K562 (cell line): ENCODE data around the gene PRPF8. TPM values are rescaled to one million over a fixed set of nuclear protein-coding genes. Genes with fewer than 3 reads are reported as not detected.
A peak's percentile ranks its signal among the peaks of the same experiment; 100 is the strongest.

Source experiments
- ARID1B ChIP-seq: fragments of 450-650 bp; IDR thresholded peaks from 2 replicates; pipeline ENCODE4 v1.6.1; 2016; ENCODE audit warnings: antibody characterized with exemption, mild to moderate bottlenecking, inconsistent platforms
- BRCA1 ChIP-seq, 2 experiments: fragments of 450-650 bp in 1 of 2; sonication (generic) in 1 of 2; formaldehyde crosslinking in 1 of 2; IDR thresholded peaks; 2 replicates each; pipeline versions ENCODE4 v1.5.0 to v1.6.1; 2017 to 2020; ENCODE audit warnings: mild to moderate bottlenecking in 1 of 2, missing genetic modification reagents in 1 of 2
- CBFB ChIP-seq: sonication (generic); formaldehyde crosslinking; IDR thresholded peaks from 2 replicates; pipeline ENCODE4 v1.4.0; 2020; ENCODE audit warnings: mild to moderate bottlenecking, missing genetic modification reagents
- EZH2 ChIP-seq: IDR thresholded peaks from 2 replicates; pipeline ENCODE4 v1.6.1; 2012; ENCODE audit warnings: low read depth, mild to moderate bottlenecking, inconsistent platforms, low read length, borderline replicate concordance
- FIP1L1 ChIP-seq: fragments of 200-400 bp; formaldehyde crosslinking; IDR thresholded peaks from 2 replicates; pipeline ENCODE4 v1.6.1; 2018; ENCODE audit warnings: mild to moderate bottlenecking, low read depth, low read length; ENCODE audit not compliant: poor library complexity, severe bottlenecking
- HES1 ChIP-seq: fragments of 450-650 bp; IDR thresholded peaks from 2 replicates; pipeline ENCODE4 v1.6.1; 2016; ENCODE audit warnings: low read depth, mild to moderate bottlenecking, moderate library complexity
- KHSRP ChIP-seq: fragments of 450-650 bp; IDR thresholded peaks from 2 replicates; pipeline ENCODE4 v1.6.1; 2017
- LARP7 ChIP-seq: fragments of 450-650 bp; IDR thresholded peaks from 2 replicates; pipeline ENCODE4 v1.6.1; 2016
- MAFG ChIP-seq: fragments of 450-650 bp; conservative IDR thresholded peaks from 2 replicates; pipeline ENCODE4 v1.6.1; 2016; ENCODE audit warnings: missing genetic modification characterization, missing compliant biosample characterization
- MXD1 ChIP-seq: fragments of 250-450 bp; sonication (Bioruptor Pico); IDR thresholded peaks from 2 replicates; pipeline ENCODE4 v1.8.0; 2021; ENCODE audit warnings: borderline replicate concordance, mild to moderate bottlenecking, moderate library complexity; ENCODE audit not compliant: poor library complexity, severe bottlenecking
- NR0B1 ChIP-seq: fragments of 450-650 bp; IDR thresholded peaks from one replicate; pipeline ENCODE4 v1.6.1; 2018; ENCODE audit warnings: mild to moderate bottlenecking, moderate library complexity; ENCODE audit not compliant: partially characterized antibody
- SMAD3 ChIP-seq: fragments of 450-650 bp; formaldehyde crosslinking; conservative IDR thresholded peaks from 2 replicates; pipeline ENCODE4 v1.4.0; 2020; ENCODE audit warnings: mild to moderate bottlenecking
- STAT5A ChIP-seq: IDR thresholded peaks from 2 replicates; pipeline ENCODE4 v1.6.1; 2012; ENCODE audit warnings: low read length, inconsistent platforms, borderline replicate concordance
- TGIF2 ChIP-seq: sonication (generic); formaldehyde crosslinking; IDR thresholded peaks from 2 replicates; pipeline ENCODE4 v1.8.1; 2022; ENCODE audit warnings: mild to moderate bottlenecking, missing genetic modification reagents, moderate library complexity
- UBTF ChIP-seq, 2 experiments: IDR thresholded peaks; 2 replicates each; pipeline ENCODE4 v1.6.1; 2012; ENCODE audit warnings: improper control_type of control experiment in 2 of 2, low read depth in 2 of 2, low read length in 2 of 2, borderline replicate concordance in 1 of 2
- USF2 ChIP-seq: sonication (generic); formaldehyde crosslinking; IDR thresholded peaks from 2 replicates; pipeline ENCODE4 v1.5.0; 2020; ENCODE audit warnings: missing genetic modification reagents
- ZNF133 ChIP-seq: fragments of 250-450 bp; sonication (Bioruptor Pico); IDR thresholded peaks from 2 replicates; pipeline ENCODE4 v1.4.0; 2020; ENCODE audit warnings: mild to moderate bottlenecking
- ZNF3 ChIP-seq: fragments of 250-450 bp; sonication (Bioruptor Pico); IDR thresholded peaks from 2 replicates; pipeline ENCODE4 v1.5.0; 2021; ENCODE audit warnings: mild to moderate bottlenecking, moderate library complexity
- ZNF449 ChIP-seq: fragments of 250-450 bp; sonication (Bioruptor Pico); IDR thresholded peaks from 2 replicates; pipeline ENCODE4 v1.8.0; 2022; ENCODE audit warnings: moderate library complexity, mild to moderate bottlenecking, inconsistent platforms
- ZNF79 ChIP-seq: fragments of 250-450 bp; sonication (Bioruptor Pico); IDR thresholded peaks from 2 replicates; pipeline ENCODE4 v1.4.0; 2020; ENCODE audit warnings: low read depth, mild to moderate bottlenecking, moderate library complexity
- polyA plus RNA-seq, 8 experiments: library from polyadenylated mRNA; depleted of rRNA in 4 of 8; stranded (reverse) in 5 of 8; unstranded in 3 of 8; fragments of >200 nt; fragmentation: Nextera tagmentation in 2 of 8; fragmentation: Illumina TruSeq in 1 of 8; extraction: Ambion mirVana in 2 of 8; extraction: Trizol in 1 of 8; gene quantifications; 2 replicates each; pipeline versions ENCODE4 v1.2.1 to v1.2.3, GENCODE V29; 2011 to 2014; ENCODE audit warnings: inconsistent platforms in 1 of 8, missing spikeins in 1 of 8
- total RNA-seq, 7 experiments: library from RNA; depleted of rRNA in 6 of 7; stranded (reverse); fragments of >200 nt in 6 of 7; fragmentation: Illumina TruSeq in 2 of 7; extraction: Trizol in 2 of 7; gene quantifications; 2 replicates each; pipeline versions ENCODE4 v1.2.1 to v1.2.3, GENCODE V29; 2011 to 2021; ENCODE audit warnings: low replicate concordance in 1 of 7

The PRPF8 gene
- total and polyA plus RNA-seq, 9 of the 15 experiments (the other 6 are each of a cell fraction or from before 2014, with no cell fraction given): 64.3 to 294 (median 85.9) TPM

- TF ChIP-seq ZNF3 (no peak), MXD1 (CRISPR knock-in tag) (no peak), KHSRP (no peak), EZH2 (no peak), BRCA1 (IDR thresholded peaks at IDR 0.05) (no peak), BRCA1 (CRISPR knock-in tag; IDR thresholded peaks at IDR 0.05) (no peak), ARID1B (peak; percentile 40; the same call in 1 of the 2 replicates), TGIF2 (CRISPR knock-in tag) (peak; percentile 90), HES1 (no peak), LARP7 (no peak), CBFB (no peak), USF2 (CRISPR knock-in tag) (no peak), SMAD3 (no peak), ZNF133 (no peak), NR0B1 (no peak), FIP1L1 (no peak), MAFG (tag) (no peak), UBTF (IDR thresholded peaks at IDR 0.05; ENCODE audit: borderline replicate concordance in 1 of 2, low read depth in 2 of 2, low read length in 2 of 2) (0 out of 4 replicates have a peak, but pooled peaks of 1 of the 2 experiments have one; percentile 16), ZNF449 (CRISPR knock-in tag) (no peak), STAT5A (no peak), ZNF79 (no peak)
These were observed 30.5 kb upstream of the PRPF8 start (continued) for GRCh38 chr17:1714980-1715802.
